ENCODE results near the gene IFT57.

IFT57 gene

GRCh38 chr3:108190346-108190745 is 31.9 kb downstream of the IFT57 start:
- no peaks in the 10 kb centered on the region for H3K4me1 ChIP-seq (ENCODE audit: low read length)
- no peaks in the 10 kb centered on the region for H3F3A ChIP-seq (ENCODE audit: insufficient read depth, low read length)
- no peaks in the 10 kb centered on the region for H3K79me2 ChIP-seq (ENCODE audit: low read length)
- TF ChIP-seq EZH2 (optimal IDR thresholded peaks at IDR 0.05; ENCODE audit: low read depth, low read length) = no peak
- no peak for TF ChIP-seq CTCF (IDR thresholded peaks at IDR 0.05; ENCODE audit: low read length)
- TF ChIP-seq EZH2phosphoT487 (IDR thresholded peaks at IDR 0.05; ENCODE audit: low read length) = no peak
- H3K9me2 ChIP-seq (replicated peaks; ENCODE audit: insufficient read depth, low read length) = no peaks in the 10 kb centered on the region
- no peaks in the 10 kb centered on the region for H4K20me1 ChIP-seq (ENCODE audit: insufficient read depth, low read length)
- H3K9me3 ChIP-seq (replicated peaks; ENCODE audit: insufficient read depth, low read length) = no peaks in the 10 kb centered on the region
- no peak for DNase-seq
- no peaks in the 10 kb centered on the region; the same call in 1 of the 2 replicates for H3K36me3 ChIP-seq (replicated peaks; ENCODE audit: insufficient read depth, low read length)
- no peak overlapping the region for H3K9ac ChIP-seq (ENCODE audit: low read length)
- H3K4me3 ChIP-seq (ENCODE audit: low read length) = no peak overlapping the region
- H3K4me2 ChIP-seq (ENCODE audit: low read depth, low read length) = no peak overlapping the region
- H3K27ac ChIP-seq (ENCODE audit: low read length) = no peak overlapping the region
- no peak overlapping the region for H2AFZ ChIP-seq (ENCODE audit: low read length)
- H3K27me3 ChIP-seq (replicated peaks; ENCODE audit: insufficient read depth, low read length) = no peaks in the 10 kb centered on the region

- Histone ChIP-seq H3K27me3 (replicated peaks; ENCODE audit: insufficient read depth, low read length) (no peaks in the 10 kb centered on the region), H3K4me1 (ENCODE audit: low read length) (no peaks in the 10 kb centered on the region), H3K9ac (ENCODE audit: low read length) (no peak overlapping the region), H3K79me2 (ENCODE audit: low read length) (no peaks in the 10 kb centered on the region), H3K4me2 (ENCODE audit: low read depth, low read length) (no peak overlapping the region), H3K4me3 (ENCODE audit: low read length) (no peak overlapping the region), H3K27ac (ENCODE audit: low read length) (no peak overlapping the region), H3K36me3 (replicated peaks; ENCODE audit: insufficient read depth, low read length) (no peaks in the 10 kb centered on the region; the same call in 1 of the 2 replicates), H3F3A (ENCODE audit: insufficient read depth, low read length) (no peaks in the 10 kb centered on the region), H3K9me3 (replicated peaks; ENCODE audit: insufficient read depth, low read length) (no peaks in the 10 kb centered on the region), H2AFZ (ENCODE audit: low read length) (no peak overlapping the region), H4K20me1 (ENCODE audit: insufficient read depth, low read length) (no peaks in the 10 kb centered on the region), H3K9me2 (replicated peaks; ENCODE audit: insufficient read depth, low read length) (no peaks in the 10 kb centered on the region)
- TF ChIP-seq CTCF (IDR thresholded peaks at IDR 0.05; ENCODE audit: low read length) (no peak), EZH2 (optimal IDR thresholded peaks at IDR 0.05; ENCODE audit: low read depth, low read length) (no peak), EZH2phosphoT487 (IDR thresholded peaks at IDR 0.05; ENCODE audit: low read length) (no peak)
- no peak for DNase-seq
Observed at GRCh38 chr3:108189440-108189839, 32.8 kb downstream of the IFT57 start.

GRCh38 chr3:108185536-108185935 is 36.7 kb downstream of the IFT57 start:
- no peaks in the 10 kb centered on the region for H3K79me2 ChIP-seq (ENCODE audit: low read length)
- no peaks in the 10 kb centered on the region for H3K4me1 ChIP-seq (ENCODE audit: low read length)
- no peaks in the 10 kb centered on the region; the same call in 1 of the 2 replicates for H3K36me3 ChIP-seq (replicated peaks; ENCODE audit: insufficient read depth, low read length)
- no peak overlapping the region for H3K4me2 ChIP-seq (ENCODE audit: low read depth, low read length)
- H3K27me3 ChIP-seq (replicated peaks; ENCODE audit: insufficient read depth, low read length) = no peaks in the 10 kb centered on the region
- H3K9ac ChIP-seq (ENCODE audit: low read length) = no peak overlapping the region
- H3K4me3 ChIP-seq (ENCODE audit: low read length) = no peak overlapping the region
- TF ChIP-seq CTCF (IDR thresholded peaks at IDR 0.05; ENCODE audit: low read length) (no peak), EZH2 (optimal IDR thresholded peaks at IDR 0.05; ENCODE audit: low read depth, low read length) (no peak), EZH2phosphoT487 (IDR thresholded peaks at IDR 0.05; ENCODE audit: low read length) (no peak)
- no peaks in the 10 kb centered on the region for H3K9me3 ChIP-seq (replicated peaks; ENCODE audit: insufficient read depth, low read length)
- no peaks in the 10 kb centered on the region for H3F3A ChIP-seq (ENCODE audit: insufficient read depth, low read length)
- no peaks in the 10 kb centered on the region for H3K9me2 ChIP-seq (replicated peaks; ENCODE audit: insufficient read depth, low read length)
- no peaks in the 10 kb centered on the region for H4K20me1 ChIP-seq (ENCODE audit: insufficient read depth, low read length)
- DNase-seq = no peak
- H2AFZ ChIP-seq (ENCODE audit: low read length) = no peak overlapping the region
- no peak overlapping the region for H3K27ac ChIP-seq (ENCODE audit: low read length)
